ENCODE measurements around the gene PPP2R2D. TPM values are rescaled to one million over a fixed set of nuclear protein-coding genes. Genes with fewer than 3 reads are reported as not detected.

The PPP2R2D gene
- polyA plus RNA-seq, 1 of the 3 experiments (the other 2 are of a cell fraction): 25.1 TPM

DNA sequence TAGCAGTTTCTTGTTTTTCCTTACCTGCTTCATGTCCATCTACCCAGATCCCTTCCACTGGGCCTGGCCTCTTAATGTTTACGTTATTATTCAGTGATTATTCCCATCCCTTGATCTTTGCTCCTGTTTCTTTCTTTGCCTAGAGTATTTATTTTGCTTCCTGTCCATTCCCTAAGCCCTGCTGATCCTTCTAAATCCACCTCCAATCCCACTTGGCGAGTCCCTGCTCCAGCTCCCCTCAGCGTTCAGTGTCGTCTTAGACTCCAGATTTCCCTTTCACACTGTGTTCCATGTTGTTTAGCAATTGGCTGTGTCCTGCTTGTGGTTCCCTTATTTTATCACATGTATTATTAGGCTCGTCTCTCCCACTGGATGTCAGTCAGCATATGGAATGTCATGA is 7.3 kb downstream of the PPP2R2D start:
- peaks cover 99% of the 10 kb centered on the region for H3K79me2 ChIP-seq (ENCODE audit: insufficient read depth)
- H3F3A ChIP-seq (replicated peaks; ENCODE audit: insufficient read depth): no peaks in the 10 kb centered on the region
- ChIA-PET CTCF (interaction anchor here (5.2 kb wide), 1 partner anchor 9 kb away, joined by 19 read pairs; no protein-coding TSS in a partner anchor), POLR2A (no interaction called here)
- no peak for DNase-seq
- TF ChIP-seq GATA2 (CRISPR knock-in tag; IDR thresholded peaks at IDR 0.05): no peak
- no peak for TF ChIP-seq FOXM1 (IDR thresholded peaks at IDR 0.05; ENCODE audit: low read depth)
- TF ChIP-seq EZH2phosphoT487 (IDR thresholded peaks at IDR 0.05; ENCODE audit: borderline replicate concordance, low read depth): no peak
- TF ChIP-seq ELF1 (IDR thresholded peaks at IDR 0.05): no peak
- TF ChIP-seq TAF1 (IDR thresholded peaks at IDR 0.05; ENCODE audit: borderline replicate concordance, low read depth, low read length): no peak
- no peak for TF ChIP-seq TCF12 (IDR thresholded peaks at IDR 0.05)
- no peak for TF ChIP-seq POLR2AphosphoS5 (IDR thresholded peaks at IDR 0.05; ENCODE audit: low read depth, low read length)
- TF ChIP-seq TEAD4 (IDR thresholded peaks at IDR 0.05; ENCODE audit: borderline replicate concordance, insufficient read depth): no peak
- no peak for TF ChIP-seq SMC3 (IDR thresholded peaks at IDR 0.05; ENCODE audit: low read depth, low read length)
- TF ChIP-seq RCOR1 (IDR thresholded peaks at IDR 0.05; ENCODE audit: low read length): no peak
- TF ChIP-seq RAD21 (IDR thresholded peaks at IDR 0.05; ENCODE audit: low read length): no peak
- 97% methylated on average over 5 of the region's 5 CpGs for WGBS (ENCODE audit: low lambda C conversion rate)
- H2AFZ ChIP-seq (ENCODE audit: low read depth): no peak overlapping the region
- no peak overlapping the region for H3K4me2 ChIP-seq
- H3K9me2 ChIP-seq: no peaks in the 10 kb centered on the region
- H3K27me3 ChIP-seq (ENCODE audit: insufficient read depth): no peaks in the 10 kb centered on the region
- peaks cover 89% of the 10 kb centered on the region for H4K20me1 ChIP-seq (ENCODE audit: insufficient read depth)
- no peaks in the 10 kb centered on the region for H3K9me3 ChIP-seq
- H3K4me1 ChIP-seq (ENCODE audit: control insufficient read depth in 1 of 2, insufficient read depth in 2 of 2, low read depth in 1 of 2, low read length in 1 of 2): peaks cover 2 to 8% of the 10 kb centered on the region in 2 experiments; a peak in 2 of 4 replicates
- H3K27ac ChIP-seq (ENCODE audit: low read depth in 2 of 2, low read length in 1 of 2): no peak overlapping the region
- H3K9ac ChIP-seq: no peak overlapping the region
- H3K36me3 ChIP-seq (replicated peaks in 1 of 2; ENCODE audit: control insufficient read depth in 1 of 2, insufficient read depth in 2 of 2, low read length in 1 of 2): peaks cover 8 to 16% of the 10 kb centered on the region in 2 experiments
- no peak overlapping the region for H3K4me3 ChIP-seq (ENCODE audit: low read depth in 2 of 2, low read length in 1 of 2)

GRCh38 chr10:131909014-131909808 is 8.4 kb downstream of the PPP2R2D start:
- peaks cover 99% of the 10 kb centered on the region for H3K79me2 ChIP-seq (ENCODE audit: insufficient read depth)
- no peak overlapping the region for H2AFZ ChIP-seq (ENCODE audit: low read depth)
- DNase-seq: no peak
- H3K27me3 ChIP-seq (ENCODE audit: insufficient read depth): no peaks in the 10 kb centered on the region
- 86% methylated on average over 8 of the region's 8 CpGs for WGBS (ENCODE audit: low lambda C conversion rate)
- ChIA-PET CTCF (interaction anchor here (0.6 to 5.2 kb wide), 2 partner anchors 10 to 115 kb away, joined by 3 to 19 read pairs; no protein-coding TSS in a partner anchor), POLR2A (no interaction called here)
- no peaks in the 10 kb centered on the region for H3K9me3 ChIP-seq
- no peaks in the 10 kb centered on the region for H3K9me2 ChIP-seq
- peaks cover 0 to 2% of the 10 kb centered on the region in 2 experiments; a peak in 1 of 4 replicates for H3K4me1 ChIP-seq (ENCODE audit: control insufficient read depth in 1 of 2, insufficient read depth in 2 of 2, low read depth in 1 of 2, low read length in 1 of 2)
- peaks cover 89% of the 10 kb centered on the region for H4K20me1 ChIP-seq (ENCODE audit: insufficient read depth)
- H3F3A ChIP-seq (replicated peaks; ENCODE audit: insufficient read depth): no peaks in the 10 kb centered on the region
- H3K4me2 ChIP-seq: no peak overlapping the region
- no peak overlapping the region for H3K4me3 ChIP-seq (ENCODE audit: low read depth in 2 of 2, low read length in 1 of 2)
- H3K27ac ChIP-seq (ENCODE audit: low read depth in 2 of 2, low read length in 1 of 2): no peak overlapping the region
- H3K36me3 ChIP-seq (replicated peaks in 1 of 2; ENCODE audit: control insufficient read depth in 1 of 2, insufficient read depth in 2 of 2, low read length in 1 of 2): peaks cover 8 to 16% of the 10 kb centered on the region in 2 experiments
- no peak overlapping the region for H3K9ac ChIP-seq
- TF ChIP-seq IRF3 (IDR thresholded peaks at IDR 0.05; ENCODE audit: low read depth, low read length) (no peak), FOXM1 (IDR thresholded peaks at IDR 0.05; ENCODE audit: low read depth) (no peak), YY1 (IDR thresholded peaks at IDR 0.05; ENCODE audit: low read depth) (no peak), CTCF (IDR thresholded peaks at IDR 0.05) (no peak), EP300 (IDR thresholded peaks at IDR 0.05; ENCODE audit: borderline replicate concordance in 1 of 2, low read depth in 1 of 2, low read length in 1 of 2) (no peak), CHD2 (IDR thresholded peaks at IDR 0.05; ENCODE audit: low read length, partially characterized antibody) (no peak), RFX5 (IDR thresholded peaks at IDR 0.05; ENCODE audit: low read length) (no peak), TEAD4 (IDR thresholded peaks at IDR 0.05; ENCODE audit: borderline replicate concordance, insufficient read depth) (no peak), SIN3A (IDR thresholded peaks at IDR 0.05; ENCODE audit: borderline replicate concordance, low read depth, low read length) (no peak), NFIC (IDR thresholded peaks at IDR 0.05; ENCODE audit: borderline replicate concordance) (no peak), POLR2AphosphoS5 (IDR thresholded peaks at IDR 0.05; ENCODE audit: low read depth, low read length) (no peak), MEF2A (IDR thresholded peaks at IDR 0.05; ENCODE audit: borderline replicate concordance, low read depth) (no peak), SMC3 (IDR thresholded peaks at IDR 0.05; ENCODE audit: low read depth, low read length) (no peak), RCOR1 (IDR thresholded peaks at IDR 0.05; ENCODE audit: low read length) (no peak), PBX3 (IDR thresholded peaks at IDR 0.05) (no peak), NRF1 (IDR thresholded peaks at IDR 0.05; ENCODE audit: low read depth, low read length) (no peak)
- TF ChIP-seq, protein P1, sequence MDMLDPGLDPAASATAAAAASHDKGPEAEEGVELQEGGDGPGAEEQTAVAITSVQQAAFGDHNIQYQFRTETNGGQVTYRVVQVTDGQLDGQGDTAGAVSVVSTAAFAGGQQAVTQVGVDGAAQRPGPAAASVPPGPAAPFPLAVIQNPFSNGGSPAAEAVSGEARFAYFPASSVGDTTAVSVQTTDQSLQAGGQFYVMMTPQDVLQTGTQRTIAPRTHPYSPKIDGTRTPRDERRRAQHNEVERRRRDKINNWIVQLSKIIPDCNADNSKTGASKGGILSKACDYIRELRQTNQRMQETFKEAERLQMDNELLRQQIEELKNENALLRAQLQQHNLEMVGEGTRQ (IDR thresholded peaks at IDR 0.05; ENCODE audit: borderline replicate concordance, low read depth, low read length): no peak

Data from SK-N-SH (cell line).